HUDEP-2 (cell line): Measurements from ENCODE around the gene CDC42BPB.

ENCODE experiments used
- DNase-seq, 76 experiments: peaks; one replicate each; lab custom pipeline; 2025; ENCODE audit not compliant: unreplicated experiment in 76 of 76; lab: John Stamatoyannopoulos, UW

The CDC42BPB gene

GRCh38 chr14:103074729-103075367 lies 17.5 kb upstream of the CDC42BPB start:
- peak in 73 of 76 experiments; percentile 28 to 94 (median 84) for DNase-seq

GRCh38 chr14:103073876-103074728 lies 16.8 kb upstream of the CDC42BPB start:
- DNase-seq = no peak

GRCh38 chr14:103073367-103073875 lies 16.1 kb upstream of the CDC42BPB start:
- no peak for DNase-seq

GRCh38 chr14:103072595-103073366 lies 15.4 kb upstream of the CDC42BPB start:
- DNase-seq = peak in 54 of 76 experiments; percentile 8 to 78 (median 34)

GRCh38 chr14:103071544-103072251 lies 14.3 kb upstream of the CDC42BPB start:
- DNase-seq = no peak

GRCh38 chr14:103070971-103071542 lies 13.7 kb upstream of the CDC42BPB start:
- DNase-seq = no peak

GRCh38 chr14:103070263-103070885 lies 13.0 kb upstream of the CDC42BPB start:
- no peak for DNase-seq

GRCh38 chr14:103068351-103069073 lies 11.2 kb upstream of the CDC42BPB start:
- DNase-seq = no peak

- DNase-seq = no peak
These were observed 10.0 kb upstream of the CDC42BPB start for GRCh38 chr14:103067231-103067954.

- DNase-seq = no peak
These were observed 9.1 kb upstream of the CDC42BPB start for GRCh38 chr14:103066399-103066798.

GRCh38 chr14:103065861-103066260 lies 8.5 kb upstream of the CDC42BPB start:
- no peak for DNase-seq

GRCh38 chr14:103064978-103065377 lies 7.6 kb upstream of the CDC42BPB start:
- no peak for DNase-seq

GRCh38 chr14:103064436-103064835 lies 7.1 kb upstream of the CDC42BPB start:
- no peak for DNase-seq

GRCh38 chr14:103061482-103061976 lies 4.2 kb upstream of the CDC42BPB start:
- DNase-seq = no peak

GRCh38 chr14:103059556-103059955 lies 2.2 kb upstream of the CDC42BPB start:
- DNase-seq = no peak

- DNase-seq = no peak
These were observed 1.1 kb upstream of the CDC42BPB start for GRCh38 chr14:103058164-103059055.

GRCh38 chr14:103057028-103057371 lies 349 bp downstream of the CDC42BPB start:
- DNase-seq = peak in 1 of 76 experiments; percentile 32
